ENCODE results near the gene SLC6A11.

GRCh38 chr3:10956531-10956930 lies 140.5 kb downstream of the SLC6A11 start:
- TF ChIP-seq ZFP30 (CRISPR knock-in tag; IDR thresholded peaks at IDR 0.05) (no peak), TSHZ2 (CRISPR knock-in tag; IDR thresholded peaks at IDR 0.05) (no peak), ZFP3 (CRISPR knock-in tag; IDR thresholded peaks at IDR 0.05) (no peak), OSR1 (CRISPR knock-in tag; IDR thresholded peaks at IDR 0.05) (no peak), ARNTL (CRISPR knock-in tag; IDR thresholded peaks at IDR 0.05; ENCODE audit: borderline replicate concordance, low read depth) (no peak)

Data from SK-N-SH treated with all-trans-retinoic acid at 6 μM for 48 hours (cell line).